ENCODE results near the gene TPCN2.

- TF ChIP-seq CTCF (conservative IDR thresholded peaks at IDR 0.05 in 1 of 2, IDR thresholded peaks at IDR 0.05 in 1 of 2; ENCODE audit: extremely low read depth in 1 of 2, insufficient read depth in 1 of 2, low read depth in 1 of 2, low read length in 2 of 2) (no peak), EZH2 (IDR thresholded peaks at IDR 0.05; ENCODE audit: borderline replicate concordance, low read length) (no peak)
Observed at GRCh38 chr11:69017951-69018350, 30.8 kb upstream of the TPCN2 start.
